ELF-1 (cell line): ENCODE results near the gene GPC5.
A peak's percentile ranks its signal among the peaks of the same experiment; 100 is the strongest.
"Not testable (repeated sequence)": the region's sequence is repeated elsewhere in the genome, so short reads cannot be mapped to it uniquely, and the experiment has no call there.

Experiments
- DNase-seq: peaks from one replicate; pipeline ENCODE4 v3.0.0-alpha.2; 2016; ENCODE audit warnings: low read depth, low spot score

Gene GPC5

DNA sequence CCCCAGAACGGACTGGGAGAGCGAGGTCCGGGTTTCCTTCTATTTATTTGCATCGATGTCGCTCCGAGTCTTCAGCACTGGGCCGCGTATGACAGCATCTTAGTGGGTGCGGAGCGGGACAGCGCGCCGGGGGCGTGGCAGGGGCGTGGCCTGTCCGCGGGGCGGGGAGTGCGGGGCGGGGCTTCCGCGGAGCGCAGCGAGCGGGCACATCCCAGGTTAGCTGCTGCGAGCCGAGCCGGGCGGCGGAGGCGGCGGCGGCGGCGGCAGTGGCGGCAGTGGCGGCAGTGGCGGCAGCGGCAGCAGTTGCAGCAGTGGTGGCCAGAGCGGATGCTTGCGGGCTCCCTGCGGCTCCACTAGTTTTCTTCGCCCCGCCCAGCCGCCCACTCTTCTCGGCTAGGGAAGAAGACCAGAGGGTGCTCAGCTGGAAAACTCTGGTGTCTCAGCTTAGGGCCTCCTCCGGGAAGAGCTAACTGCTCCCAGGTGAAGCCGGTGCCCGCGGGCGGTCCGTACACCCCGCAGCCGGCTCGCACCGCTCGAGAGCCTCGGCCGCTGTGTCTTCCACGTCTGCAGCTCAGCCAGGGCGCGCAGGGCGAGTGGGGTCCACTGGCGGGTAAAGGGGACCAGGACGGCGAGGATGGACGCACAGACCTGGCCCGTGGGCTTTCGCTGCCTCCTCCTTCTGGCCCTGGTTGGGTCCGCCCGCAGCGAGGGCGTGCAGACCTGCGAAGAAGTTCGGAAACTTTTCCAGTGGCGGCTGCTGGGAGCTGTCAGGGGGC is at the start of gene GPC5:
Gene GPC5, plus strand, starts transcription at position 209 of the 776 bp plus-strand sequence.
- DNase-seq: peak; percentile 82

DNA sequence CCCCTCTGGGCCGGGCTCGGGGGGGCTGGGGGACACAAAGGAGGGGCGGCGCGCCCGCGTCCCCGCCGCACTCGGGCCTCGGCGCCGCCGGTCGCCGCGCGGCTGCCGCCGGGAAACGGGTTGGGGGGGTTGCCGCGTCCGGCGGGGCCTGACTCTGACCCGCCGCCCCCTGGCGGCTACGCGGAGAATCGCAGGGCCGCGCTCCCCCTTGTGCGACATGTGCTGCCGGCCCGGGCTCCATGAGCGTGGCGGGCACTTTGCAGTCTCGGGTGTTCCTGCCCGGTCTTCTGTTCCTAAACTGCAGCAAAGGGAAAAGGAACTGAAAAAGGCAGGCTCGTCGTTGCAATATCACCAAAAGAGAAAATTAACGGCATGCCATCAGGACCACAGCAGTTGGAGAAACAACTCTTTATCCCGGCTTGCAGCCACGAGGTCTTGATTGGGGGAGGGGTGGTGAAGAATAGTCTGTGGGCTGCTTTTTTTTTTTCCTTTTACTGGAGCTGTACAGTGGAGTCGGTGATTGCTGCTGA is 49.5 kb upstream of the GPC5 start:
- DNase-seq: peak; percentile 93

DNA sequence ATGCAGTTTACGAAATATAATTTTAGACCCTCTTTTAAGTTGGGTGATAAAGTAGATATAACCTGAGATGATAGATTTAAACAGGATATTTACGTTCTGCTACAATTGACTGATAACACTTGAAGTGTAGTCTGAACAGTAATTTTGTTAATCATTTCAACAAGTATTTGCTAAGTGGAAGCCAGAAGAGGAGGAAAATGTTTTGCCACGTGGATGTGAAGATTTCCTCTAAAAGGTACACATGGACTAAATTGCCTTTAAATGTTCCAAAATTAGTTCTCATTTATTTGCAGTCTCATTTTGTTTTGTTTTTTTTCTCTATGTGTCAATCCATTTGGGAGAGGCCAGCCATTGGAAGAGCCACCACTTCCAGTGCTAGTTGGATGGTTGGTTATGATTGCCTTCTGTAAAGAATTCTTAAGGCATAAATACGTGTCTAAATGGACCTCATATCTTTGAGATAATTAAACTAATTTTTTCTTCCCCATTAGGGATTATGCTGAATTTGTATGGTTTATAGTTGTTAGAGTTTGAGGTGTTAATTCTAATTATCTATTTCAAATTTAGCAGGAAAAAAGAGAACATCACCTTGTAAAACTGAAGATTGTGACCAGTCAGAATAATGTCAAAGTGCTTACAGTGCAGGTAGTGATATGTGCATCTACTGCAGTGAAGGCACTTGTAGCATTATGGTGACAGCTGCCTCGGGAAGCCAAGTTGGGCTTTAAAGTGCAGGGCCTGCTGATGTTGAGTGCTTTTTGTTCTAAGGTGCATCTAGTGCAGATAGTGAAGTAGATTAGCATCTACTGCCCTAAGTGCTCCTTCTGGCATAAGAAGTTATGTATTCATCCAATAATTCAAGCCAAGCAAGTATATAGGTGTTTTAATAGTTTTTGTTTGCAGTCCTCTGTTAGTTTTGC is 48.2 kb upstream of the GPC5 start:
- no peak for DNase-seq

DNA sequence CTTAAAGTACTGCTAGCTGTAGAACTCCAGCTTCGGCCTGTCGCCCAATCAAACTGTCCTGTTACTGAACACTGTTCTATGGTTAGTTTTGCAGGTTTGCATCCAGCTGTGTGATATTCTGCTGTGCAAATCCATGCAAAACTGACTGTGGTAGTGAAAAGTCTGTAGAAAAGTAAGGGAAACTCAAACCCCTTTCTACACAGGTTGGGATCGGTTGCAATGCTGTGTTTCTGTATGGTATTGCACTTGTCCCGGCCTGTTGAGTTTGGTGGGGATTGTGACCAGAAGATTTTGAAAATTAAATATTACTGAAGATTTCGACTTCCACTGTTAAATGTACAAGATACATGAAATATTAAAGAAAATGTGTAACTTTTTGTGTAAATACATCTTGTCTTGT is 47.3 kb upstream of the GPC5 start:
- DNase-seq: no peak

DNA sequence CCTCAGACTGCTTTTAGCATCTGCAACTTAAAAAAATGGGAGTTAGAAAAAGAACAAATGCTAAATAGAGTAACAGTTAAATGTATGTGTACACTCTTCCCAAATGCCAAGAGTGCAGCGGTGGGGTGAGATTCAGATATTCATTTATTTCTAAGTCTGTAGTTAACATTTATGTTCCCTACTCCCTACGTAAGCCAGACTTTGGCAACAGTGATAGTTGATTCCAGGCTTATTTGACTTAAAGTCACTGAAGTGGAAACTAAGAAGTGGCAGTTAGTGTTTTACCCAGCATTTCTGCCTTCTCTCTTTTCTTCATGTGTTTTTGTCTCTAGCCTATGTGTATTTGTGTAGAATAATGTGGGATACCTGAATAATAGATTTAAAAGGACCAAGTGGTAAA is 46.4 kb upstream of the GPC5 start:
- no peak for DNase-seq

DNA sequence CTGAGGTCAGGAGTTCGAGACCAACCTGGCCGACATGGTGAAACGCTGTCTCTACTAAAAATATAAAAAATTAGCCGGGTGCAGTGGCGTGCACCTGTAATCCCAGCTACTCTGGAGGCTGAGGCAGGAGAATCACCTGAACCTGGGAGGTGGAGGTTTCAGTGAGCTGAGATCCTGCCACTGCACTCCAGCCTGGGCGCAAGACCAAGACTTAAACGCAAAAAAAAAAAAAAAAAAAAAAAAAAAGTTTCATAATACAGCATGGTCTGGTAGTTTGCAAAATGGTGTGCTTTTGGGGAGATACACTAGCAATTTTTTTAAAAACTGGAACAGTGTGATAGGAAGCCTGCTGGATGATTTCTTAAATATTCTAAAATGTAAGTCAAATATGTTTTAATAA is 45.5 kb upstream of the GPC5 start:
- not testable (repeated sequence) for DNase-seq

DNA sequence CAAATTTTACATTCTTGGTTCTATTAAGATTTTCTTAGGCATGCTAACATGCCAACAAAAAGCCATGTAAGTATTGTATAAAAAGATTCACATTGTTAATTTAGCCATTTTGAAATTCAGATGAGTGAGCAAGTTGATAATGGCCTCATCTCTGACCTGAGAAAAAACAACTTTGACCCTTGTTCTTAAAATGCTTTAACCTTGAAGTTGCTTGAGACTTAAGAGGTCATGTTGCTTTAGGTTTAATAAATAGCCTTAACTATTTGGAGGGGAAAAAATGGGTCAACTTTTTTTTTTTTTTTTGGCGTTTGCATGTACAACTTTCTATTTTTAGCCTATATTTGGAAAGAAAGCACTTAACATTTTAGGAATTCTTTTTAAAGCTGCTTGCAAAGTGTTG is 44.9 kb upstream of the GPC5 start:
- no peak for DNase-seq

DNA sequence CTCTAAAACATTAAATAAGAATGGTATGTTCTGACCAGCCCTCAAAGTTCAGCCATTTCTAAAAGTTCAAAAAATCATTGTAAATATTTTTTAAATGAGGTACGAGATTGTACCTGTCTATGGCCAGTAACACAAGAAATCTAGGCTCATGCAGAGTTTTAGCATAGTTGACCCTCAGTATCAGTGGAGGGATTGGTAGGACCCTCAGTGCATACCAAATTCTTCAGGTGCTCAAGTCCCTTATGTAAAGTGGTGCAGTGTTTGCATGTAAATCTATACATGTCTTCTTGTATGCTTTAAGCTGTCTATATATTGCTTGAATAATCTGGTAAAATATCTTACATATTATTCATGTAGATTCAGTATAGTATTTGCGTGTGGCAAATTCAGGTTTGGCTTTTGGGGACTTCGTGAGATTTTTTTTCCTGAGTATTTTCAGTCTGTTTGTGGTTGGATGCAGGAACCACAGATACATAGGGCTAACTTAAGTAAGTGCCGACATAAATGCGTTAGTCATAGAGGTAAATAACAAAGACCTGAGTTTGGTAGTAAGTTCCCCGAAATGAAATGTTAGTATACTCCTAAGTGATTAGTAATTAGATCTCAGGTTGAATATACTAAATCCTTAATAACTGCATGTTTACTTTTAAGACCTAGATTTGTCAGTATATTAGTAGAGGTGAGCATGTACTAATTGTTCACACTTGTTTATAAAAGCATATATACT is 43.2 kb upstream of the GPC5 start:
- DNase-seq: no peak

DNA sequence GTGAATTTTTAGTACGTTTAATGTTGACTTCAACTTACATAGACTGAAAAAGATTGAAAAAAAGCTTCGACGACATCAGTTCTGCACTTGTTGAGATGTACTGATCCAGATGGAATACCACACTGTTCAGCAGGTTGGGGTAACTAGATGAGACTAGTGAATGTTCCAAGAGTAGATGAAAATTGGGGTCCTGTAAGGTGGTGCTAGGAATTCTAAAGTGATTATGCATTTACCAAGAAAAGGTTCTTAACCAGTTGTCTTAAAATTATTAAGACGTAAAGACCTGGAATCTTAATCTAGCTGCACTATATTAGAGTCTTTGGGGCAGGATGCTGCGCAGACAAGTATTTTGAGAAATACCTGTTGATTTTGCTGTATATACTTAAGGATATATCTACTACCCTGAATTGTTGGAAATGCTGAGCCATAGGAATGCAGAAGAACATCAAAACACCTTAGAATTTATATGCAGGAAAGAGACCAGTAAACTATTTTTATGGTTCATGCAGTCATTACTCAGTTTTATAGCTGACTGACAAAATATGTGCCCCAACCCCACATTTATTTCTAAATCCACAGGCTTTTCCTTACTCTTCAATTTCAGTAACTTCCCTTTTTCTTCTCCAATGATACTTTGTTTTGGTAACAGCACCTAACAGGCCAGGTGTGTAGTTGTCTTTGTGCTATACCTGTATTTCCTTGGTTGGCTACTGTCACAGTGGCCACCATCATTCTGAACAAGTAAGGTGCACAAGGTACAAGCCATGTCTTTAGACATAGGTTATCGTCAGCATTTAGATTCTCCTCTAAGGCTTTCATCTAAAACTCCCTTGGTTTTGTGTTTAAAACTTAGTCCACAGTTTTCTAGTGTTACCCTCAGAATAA is 42.4 kb upstream of the GPC5 start:
- DNase-seq: no peak

DNA sequence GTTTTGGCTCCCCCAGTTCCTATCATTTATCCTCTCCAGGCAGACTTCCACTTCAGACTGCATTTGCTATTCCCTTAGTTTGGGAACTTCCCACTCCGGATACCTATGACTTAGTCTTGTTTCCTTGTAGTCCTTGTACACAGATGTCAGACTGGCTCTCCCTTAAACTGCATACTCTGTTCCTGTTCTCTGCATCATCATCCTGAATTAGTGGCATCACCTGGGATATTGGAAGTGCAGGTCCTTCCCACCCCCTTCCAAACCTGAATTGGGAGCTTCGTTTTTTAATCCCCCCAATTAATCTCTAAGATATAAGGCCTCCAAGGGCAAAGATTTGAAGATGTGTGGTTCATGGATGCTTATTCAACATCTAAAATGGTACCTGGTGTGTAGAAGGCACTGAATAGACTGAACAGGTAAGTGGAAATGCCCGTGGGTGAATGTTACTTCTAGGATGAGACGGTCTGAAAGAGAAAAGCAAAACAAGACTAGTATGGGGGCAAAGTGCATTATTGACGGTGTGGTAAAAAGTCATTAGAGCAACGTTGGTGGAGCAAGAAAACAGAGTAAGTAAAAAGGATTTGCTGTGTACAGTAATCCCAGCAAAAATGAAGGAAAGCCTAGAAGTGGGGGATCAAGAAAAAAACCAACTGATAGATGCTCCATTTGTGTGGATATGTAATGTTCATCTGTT is 41.4 kb upstream of the GPC5 start:
- no peak for DNase-seq

DNA sequence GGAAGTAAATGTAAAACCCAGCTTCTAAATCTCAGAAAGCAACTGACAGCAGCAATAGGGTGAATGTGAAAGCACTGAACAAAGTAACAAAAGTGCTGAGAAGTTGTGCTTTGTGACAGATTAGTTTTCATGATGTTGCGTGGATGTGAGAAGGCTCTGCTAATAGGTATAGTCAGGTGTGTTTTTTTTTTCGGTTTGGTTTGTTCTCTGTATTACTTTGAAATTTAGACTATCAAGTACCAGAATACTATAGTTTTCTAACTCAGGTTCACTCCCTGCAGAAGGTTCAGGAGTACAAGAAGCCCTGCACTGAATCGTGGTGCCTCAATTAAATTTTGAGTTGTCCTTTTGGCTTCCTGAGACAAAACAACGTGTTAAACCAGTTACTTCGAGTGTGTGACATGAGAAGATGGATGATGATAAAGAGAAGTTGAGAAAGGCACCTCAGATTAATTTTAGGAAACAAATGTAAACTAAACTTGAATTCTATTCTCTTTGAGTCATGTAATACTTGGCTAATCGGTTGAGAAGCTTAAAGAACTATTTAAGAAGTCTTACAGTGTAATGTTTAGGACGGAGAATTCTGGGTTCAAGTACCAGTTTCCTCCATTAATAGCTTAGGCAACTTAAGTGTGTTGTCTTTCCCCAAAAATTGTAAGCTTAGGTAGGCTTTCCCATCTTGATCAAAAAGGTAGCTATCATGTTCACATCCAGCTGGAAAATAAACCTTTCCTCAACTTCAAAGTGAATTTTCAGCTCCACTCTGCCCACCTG is 40.6 kb upstream of the GPC5 start:
- DNase-seq: no peak

DNA sequence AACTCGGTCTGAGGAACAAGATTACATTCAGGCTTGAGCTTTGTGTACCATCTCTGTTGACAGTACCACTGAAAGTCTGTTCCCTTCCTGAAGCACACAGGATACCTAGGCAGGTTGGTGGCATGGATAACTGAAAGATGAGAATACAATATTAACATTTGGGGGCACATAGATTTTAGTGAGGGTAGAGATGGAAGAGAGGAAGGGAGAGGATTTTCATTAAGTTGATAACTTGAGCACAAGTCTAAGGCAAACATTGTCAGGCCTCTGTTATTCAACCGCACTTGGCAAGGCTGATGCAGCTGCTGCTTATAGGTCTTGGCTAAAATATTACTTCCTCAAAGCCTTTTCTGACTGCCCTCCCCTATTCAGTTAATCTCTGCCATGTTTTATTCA is 40.0 kb upstream of the GPC5 start:
- no peak for DNase-seq

DNA sequence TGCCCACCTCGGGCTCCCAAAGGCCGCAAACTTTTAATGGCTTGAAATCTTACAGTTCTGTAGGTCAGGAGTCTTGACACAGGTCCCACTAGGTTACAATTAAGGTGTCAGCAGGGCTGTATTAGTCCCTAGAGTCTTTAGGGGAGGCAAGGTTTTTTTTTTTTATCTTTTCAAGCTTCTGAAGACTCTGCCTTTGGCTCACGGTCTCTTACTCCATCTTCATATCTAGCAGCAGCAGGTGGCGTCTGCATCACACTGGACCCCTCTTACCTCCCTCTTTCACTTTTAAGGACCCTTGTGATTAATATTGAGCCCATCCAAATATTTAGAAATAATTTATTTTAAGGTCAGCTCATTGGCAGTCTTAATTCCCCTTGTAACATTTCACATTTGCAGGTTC is 39.3 kb upstream of the GPC5 start:
- no peak for DNase-seq

DNA sequence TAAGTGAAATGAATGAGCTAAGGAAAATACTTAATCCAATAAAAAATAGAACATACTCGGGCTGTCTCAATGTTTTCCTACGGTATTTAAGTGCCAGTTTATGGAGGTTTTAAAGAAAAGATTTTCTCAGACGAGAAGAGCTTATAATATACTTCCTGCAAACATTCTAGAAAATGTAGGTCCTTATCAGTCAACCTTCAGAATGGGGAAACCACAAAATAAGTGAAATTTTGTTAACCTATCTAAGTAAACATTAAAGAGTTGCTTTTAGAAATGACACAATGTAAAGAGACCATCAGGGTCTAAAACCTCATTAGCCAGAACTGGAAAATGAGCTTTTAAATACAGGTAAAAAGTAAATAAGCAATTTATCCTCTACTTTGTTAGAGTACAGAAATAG is 38.8 kb upstream of the GPC5 start:
- DNase-seq: no peak

DNA sequence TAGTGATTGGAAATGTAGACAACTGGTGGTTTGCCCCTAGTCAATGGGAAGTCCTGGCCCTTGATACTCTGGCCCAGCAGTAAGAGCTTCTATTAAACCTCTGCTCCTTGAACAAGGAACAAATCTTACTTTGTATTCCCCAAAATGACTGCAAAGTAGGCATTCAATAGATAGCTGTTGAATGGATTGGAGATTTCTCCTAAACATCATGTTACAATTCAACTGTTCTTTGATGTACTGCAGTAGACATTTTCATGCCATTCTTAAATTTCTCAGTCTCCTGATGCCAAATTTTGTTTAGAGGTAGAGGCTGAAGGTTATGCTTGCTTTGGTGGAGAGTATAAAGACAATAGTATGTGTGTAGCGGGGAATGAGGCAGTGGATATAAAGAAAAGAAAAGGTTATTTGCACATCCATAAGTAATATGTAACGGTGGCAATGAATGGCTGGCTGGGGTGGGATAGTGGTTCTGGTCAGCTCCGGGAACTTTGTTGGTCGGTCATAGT is 38.1 kb upstream of the GPC5 start:
- DNase-seq: no peak

DNA sequence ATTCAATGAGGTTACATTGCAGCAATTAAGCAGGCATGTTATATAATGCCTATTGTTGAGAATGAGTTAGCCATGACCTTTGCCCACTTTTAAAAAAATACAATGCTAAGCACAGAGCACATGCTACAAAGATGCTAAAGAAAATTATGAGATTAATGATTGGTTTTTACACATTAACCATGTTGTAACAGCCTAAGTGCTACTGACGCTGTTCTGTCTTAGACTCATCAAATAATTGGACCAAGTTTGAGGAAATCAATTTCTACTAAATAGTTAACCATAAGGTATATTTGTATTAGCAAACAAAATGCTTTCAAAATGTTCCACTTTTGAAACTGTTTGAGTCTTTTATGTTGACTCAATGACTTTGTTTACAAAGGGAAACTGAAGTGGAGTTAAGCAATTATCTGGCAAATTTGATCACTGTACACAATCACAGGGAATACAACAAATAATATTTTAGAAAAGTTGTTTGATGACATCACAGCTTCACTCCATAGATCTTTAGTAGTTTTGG is 36.6 kb upstream of the GPC5 start:
- no peak for DNase-seq

DNA sequence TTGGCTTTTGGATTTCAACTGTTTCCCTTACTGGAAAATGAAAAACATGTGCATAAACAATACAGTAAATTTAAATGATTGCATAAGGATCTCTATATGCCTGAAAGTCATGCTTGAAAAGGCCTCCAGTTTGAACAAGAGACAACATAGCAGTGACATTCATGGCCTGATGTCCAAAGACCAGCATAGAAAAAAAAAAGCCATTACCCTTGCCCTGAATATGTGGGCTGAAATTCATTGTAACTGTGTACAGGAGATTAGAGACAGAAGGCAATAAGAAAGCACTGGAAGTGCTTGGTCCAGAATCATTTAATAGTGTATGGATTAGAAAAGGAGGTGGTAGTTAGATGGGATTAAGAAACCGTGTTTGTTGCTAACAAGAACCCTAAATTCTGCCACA is 35.5 kb upstream of the GPC5 start:
- no peak for DNase-seq

DNA sequence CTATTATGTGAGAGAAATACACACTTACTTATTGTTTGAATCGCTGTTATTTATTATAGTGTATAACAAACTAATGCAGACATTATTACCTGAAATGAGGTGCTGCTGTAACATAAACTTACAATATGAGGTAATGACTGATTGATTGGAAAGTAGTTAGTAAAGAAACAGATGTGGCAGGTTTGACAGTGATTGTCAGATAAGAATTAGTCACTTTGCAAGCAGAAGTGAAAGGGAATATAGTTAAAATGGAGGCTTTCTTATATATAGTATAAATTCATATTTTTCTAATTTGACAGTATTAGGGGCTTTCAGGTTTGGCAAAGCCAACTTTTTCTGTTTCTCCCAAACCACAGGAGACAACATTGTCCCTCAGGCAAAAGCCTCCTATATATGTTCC is 30.3 kb upstream of the GPC5 start:
- no peak for DNase-seq
